PC-3 (cell line): Measurements from ENCODE around the gene LYRM4. TPM values are rescaled to one million over a fixed set of nuclear protein-coding genes. Genes with fewer than 3 reads are reported as not detected.

Experiments
- ATAC-seq: fragments of 200-7000 bp; cut with Tn5 transposase; 2 replicates; pipeline ENCODE4 v1.9.1; 2020; ENCODE audit warnings: mild to moderate bottlenecking, moderate library complexity
- BruUV-seq: library from RNA; stranded (reverse); fragments of 400-500 nt; replicated peaks from 2 replicates; lab custom pipeline; 2021; lab: Mats Ljungman, UMichigan
- CTCF ChIA-PET: fragments of 300-600 bp; sonication (Branson Sonifier 250); formaldehyde crosslinking; loops from one replicate; lab custom pipeline; 2022; ENCODE audit warnings: antibody characterized with exemption; lab: Charles Lee
- POLR2A ChIA-PET: fragments of 300-600 bp; sonication (Branson Sonifier 250); formaldehyde crosslinking; loops from one replicate; lab custom pipeline; 2022; ENCODE audit warnings: antibody characterized with exemption; ENCODE audit not compliant: unreplicated experiment; lab: Charles Lee
- DNase-seq: peaks from one replicate; pipeline ENCODE4 v3.0.0-alpha.2; 2015
- H2AFZ ChIP-seq: fragments of 300-600 bp; sonication (generic); 2 replicates; pipeline ENCODE4 v1.6.0; 2016; ENCODE audit warnings: antibody characterized with exemption, low read length
- H3F3A ChIP-seq: fragments of 300-600 bp; sonication (generic); one replicate; pipeline ENCODE4 v1.6.0; 2017; ENCODE audit warnings: antibody characterized with exemption, low read length, control low read depth, mild to moderate bottlenecking; ENCODE audit not compliant: unreplicated experiment
- H3K27ac ChIP-seq: fragments of 300-600 bp; sonication (generic); 2 replicates; pipeline ENCODE4 v1.5.1; 2016; ENCODE audit warnings: mild to moderate bottlenecking, low read length
- H3K27me3 ChIP-seq: fragments of 300-600 bp; sonication (generic); 2 replicates; pipeline ENCODE4 v1.6.1; 2016; ENCODE audit warnings: low read length, mixed read lengths
- H3K36me3 ChIP-seq: fragments of 300-600 bp; sonication (generic); 2 replicates; pipeline ENCODE4 v1.6.1; 2016; ENCODE audit warnings: low read depth, mixed run types, low read length, mixed read lengths
- H3K4me1 ChIP-seq: fragments of 300-600 bp; sonication (generic); 2 replicates; pipeline ENCODE4 v1.5.1; 2016; ENCODE audit warnings: low read length; ENCODE audit not compliant: insufficient read depth
- H3K4me2 ChIP-seq: fragments of 300-600 bp; sonication (generic); 2 replicates; pipeline ENCODE4 v1.6.0; 2016; ENCODE audit warnings: low read length
- H3K4me3 ChIP-seq: fragments of 300-600 bp; sonication (generic); 2 replicates; pipeline ENCODE4 v1.5.1; 2016; ENCODE audit warnings: mild to moderate bottlenecking, low read length, mixed read lengths
- H3K79me2 ChIP-seq: fragments of 300-600 bp; sonication (generic); 2 replicates; pipeline ENCODE4 v1.6.1; 2017; ENCODE audit warnings: low read length, mixed read lengths
- H3K9ac ChIP-seq: fragments of 300-600 bp; sonication (generic); 2 replicates; pipeline ENCODE4 v1.6.0; 2016; ENCODE audit warnings: mild to moderate bottlenecking, low read length
- H3K9me2 ChIP-seq: fragments of 300-600 bp; sonication (generic); replicated peaks from 2 replicates; pipeline ENCODE4 v1.6.1; 2016; ENCODE audit warnings: mixed run types, low read length, mixed read lengths
- H3K9me3 ChIP-seq: fragments of 300-600 bp; sonication (generic); 2 replicates; pipeline ENCODE4 v1.6.1; 2016; ENCODE audit warnings: low read length, mixed read lengths
- H4K20me1 ChIP-seq: fragments of 300-600 bp; sonication (generic); 2 replicates; pipeline ENCODE4 v1.6.1; 2016; ENCODE audit warnings: low read length, mixed read lengths
- CTCF ChIP-seq: fragments of 300-600 bp; sonication (generic); conservative IDR thresholded peaks from 2 replicates; pipeline ENCODE4 v1.5.1; 2017; ENCODE audit warnings: antibody characterized with exemption, low read depth, mild to moderate bottlenecking, low read length
- EZH2 ChIP-seq: fragments of 300-600 bp; sonication (generic); IDR thresholded peaks from one replicate; pipeline ENCODE4 v1.6.1; 2017; ENCODE audit warnings: antibody characterized with exemption, mild to moderate bottlenecking, low read length; ENCODE audit not compliant: unreplicated experiment
- EZH2phosphoT487 ChIP-seq: fragments of 300-600 bp; sonication (generic); IDR thresholded peaks from 2 replicates; pipeline ENCODE4 v1.6.1; 2018; ENCODE audit warnings: mild to moderate bottlenecking, antibody characterized with exemption, low read length, borderline replicate concordance
- intact Hi-C: fragments of 100-400 bp; cut with micrococcal nuclease; formaldehyde crosslinking; loops from 2 replicates; pipeline ENCODE4 v1.9.0; 2023
- total RNA-seq: library from RNA; depleted of rRNA; stranded (reverse); fragments of >200 nt; gene quantifications from 2 replicates; pipeline ENCODE4 v1.2.3, GENCODE V29; 2014

LYRM4 gene
- total RNA-seq, 1 experiment from 2014 or later, result 27.7 TPM

- Histone ChIP-seq H3K27ac (no peak overlapping the region), H4K20me1 (no peaks in the 10 kb centered on the region), H3K79me2 (peaks cover 10% of the 10 kb centered on the region; the same call in 1 of the 2 replicates), H3K4me2 (no peak overlapping the region), H2AFZ (no peak overlapping the region), H3K9me2 (no peaks in the 10 kb centered on the region), H3K9me3 (no peaks in the 10 kb centered on the region), H3K27me3 (no peaks in the 10 kb centered on the region), H3K4me3 (no peak overlapping the region), H3K36me3 (no peaks in the 10 kb centered on the region), H3K4me1 (peaks cover 7% of the 10 kb centered on the region; the same call in 1 of the 2 replicates), H3K9ac (no peak overlapping the region), H3F3A (no peaks in the 10 kb centered on the region)
- DNase-seq (no peak), ATAC-seq (no peak)
- TF ChIP-seq EZH2phosphoT487, result no peak
- no peak for TF ChIP-seq EZH2
- no peak for TF ChIP-seq CTCF
- BruUV-seq, result no TSS peak
- CTCF ChIA-PET, result no interaction called here
- POLR2A ChIA-PET, result no interaction called here
- intact Hi-C loops, result no loop called here
Measured at GRCh38 chr6:5294392-5295211, 33.9 kb upstream of the LYRM4 start.

GRCh38 chr6:5293692-5294091 lies 32.9 kb upstream of the LYRM4 start:
- no peaks in the 10 kb centered on the region for H3F3A ChIP-seq
- H3K36me3 ChIP-seq, result no peaks in the 10 kb centered on the region
- no peak overlapping the region for H3K9ac ChIP-seq
- no peaks in the 10 kb centered on the region for H3K27me3 ChIP-seq
- DNase-seq (no peak), ATAC-seq (no peak)
- H2AFZ ChIP-seq, result no peak overlapping the region
- H3K27ac ChIP-seq, result no peak overlapping the region
- no peaks in the 10 kb centered on the region for H3K9me2 ChIP-seq
- H3K9me3 ChIP-seq, result no peaks in the 10 kb centered on the region
- H3K4me3 ChIP-seq, result no peak overlapping the region
- no peak for TF ChIP-seq EZH2
- no peak for TF ChIP-seq CTCF
- TF ChIP-seq EZH2phosphoT487, result no peak
- H4K20me1 ChIP-seq, result no peaks in the 10 kb centered on the region
- CTCF ChIA-PET, result no interaction called here
- BruUV-seq, result no TSS peak
- POLR2A ChIA-PET, result no interaction called here
- peaks cover 13% of the 10 kb centered on the region; the same call in 1 of the 2 replicates for H3K79me2 ChIP-seq
- no peak overlapping the region for H3K4me2 ChIP-seq
- intact Hi-C loops, result no loop called here
- H3K4me1 ChIP-seq, result peaks cover 7% of the 10 kb centered on the region; the same call in 1 of the 2 replicates

GRCh38 chr6:5292154-5292553 lies 31.4 kb upstream of the LYRM4 start:
- CTCF ChIA-PET, result no interaction called here

More at GRCh38 chr6:5292154-5292553, 31.4 kb upstream of the LYRM4 start:
- Histone ChIP-seq H3K9me3 (no peaks in the 10 kb centered on the region), H2AFZ (no peak overlapping the region), H3K4me3 (no peak overlapping the region), H4K20me1 (no peaks in the 10 kb centered on the region), H3K9me2 (no peaks in the 10 kb centered on the region), H3F3A (no peaks in the 10 kb centered on the region), H3K27me3 (no peaks in the 10 kb centered on the region), H3K9ac (no peak overlapping the region), H3K4me2 (no peak overlapping the region), H3K36me3 (no peaks in the 10 kb centered on the region), H3K27ac (no peak overlapping the region), H3K79me2 (peaks cover 20% of the 10 kb centered on the region; the same call in 1 of the 2 replicates), H3K4me1 (peaks cover 16% of the 10 kb centered on the region)
- intact Hi-C loops, result no loop called here
- no peak for DNase-seq
- no peak for ATAC-seq
- no TSS peak for BruUV-seq
- POLR2A ChIA-PET, result no interaction called here
- TF ChIP-seq CTCF, result no peak
- TF ChIP-seq EZH2phosphoT487, result no peak
- no peak for TF ChIP-seq EZH2
